Measurements from ENCODE around the gene TYMP.

TYMP gene

DNA sequence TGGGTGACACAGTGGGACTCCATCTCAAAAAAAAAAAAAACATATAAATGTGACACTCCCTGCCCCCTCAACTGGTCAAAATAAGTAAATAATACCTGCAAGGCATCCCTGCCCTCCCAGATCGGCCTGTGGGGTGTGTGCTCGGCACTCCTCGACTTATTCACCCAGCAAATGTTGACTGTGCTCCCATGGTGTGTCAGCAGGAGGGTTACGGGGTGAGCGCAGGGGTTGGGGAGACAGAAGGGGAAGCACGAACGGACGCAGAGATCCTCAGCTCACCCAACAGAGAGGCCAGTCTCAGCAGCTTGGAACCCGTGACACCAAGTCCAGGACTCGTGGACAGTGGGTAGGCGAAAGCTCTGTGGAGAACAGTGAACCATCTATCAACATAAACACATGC, 50.1 kb downstream of the TYMP start:
- Histone ChIP-seq H3K27me3 (ENCODE audit: control insufficient read depth in 5 of 5, insufficient read depth in 4 of 5, low read length in 5 of 5) (peaks cover 25 to 43% (median 34%) of the 10 kb centered on the region in 5 donors), H3K27ac (ENCODE audit: low read depth, low read length) (no peak overlapping the region), H3K4me1 (ENCODE audit: control insufficient read depth in 5 of 5, insufficient read depth in 5 of 5, low read length in 5 of 5) (peaks cover 0 to 20% (median 13%) of the 10 kb centered on the region in 5 donors), H3K9me3 (ENCODE audit: control insufficient read depth in 5 of 5, low read length in 5 of 5) (no peaks in the 10 kb centered on the region), H3K36me3 (ENCODE audit: control insufficient read depth in 5 of 5, insufficient read depth in 5 of 5, low read length in 5 of 5) (no peaks in the 10 kb centered on the region), H3K9ac (ENCODE audit: low read length in 5 of 5) (no peak overlapping the region), H3K4me3 (ENCODE audit: low read depth in 1 of 5, low read length in 5 of 5) (no peak overlapping the region)

DNA sequence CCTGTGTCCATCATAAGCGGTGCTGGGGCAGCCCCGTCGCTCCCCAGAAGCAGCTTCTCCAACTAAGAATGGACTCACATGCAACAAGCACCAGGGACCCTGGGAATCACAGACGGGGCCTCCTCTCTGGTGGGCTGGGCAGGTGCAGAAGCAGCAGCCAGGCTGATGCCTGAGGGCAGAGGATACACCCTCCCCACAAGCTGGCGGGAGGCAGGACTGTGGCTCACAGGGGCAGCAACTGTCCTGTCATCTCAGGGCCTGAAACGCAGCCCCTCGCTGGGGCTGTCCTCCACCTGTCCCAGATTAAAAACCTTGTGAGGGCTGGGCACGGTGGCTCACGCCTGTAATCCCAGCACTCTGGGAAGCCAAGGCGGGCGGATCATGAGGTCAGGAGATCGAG, 51.9 kb downstream of the TYMP start:
- Histone ChIP-seq H3K4me1 (ENCODE audit: control insufficient read depth in 5 of 5, insufficient read depth in 5 of 5, low read length in 5 of 5) (peaks cover 6 to 34% (median 26%) of the 10 kb centered on the region in 5 donors), H3K4me3 (ENCODE audit: low read depth in 1 of 5, low read length in 5 of 5) (no peak overlapping the region), H3K36me3 (ENCODE audit: control insufficient read depth in 5 of 5, insufficient read depth in 5 of 5, low read length in 5 of 5) (no peaks in the 10 kb centered on the region), H3K9ac (ENCODE audit: low read length in 5 of 5) (no peak overlapping the region), H3K9me3 (ENCODE audit: control insufficient read depth in 5 of 5, low read length in 5 of 5) (no peaks in the 10 kb centered on the region), H3K27me3 (ENCODE audit: control insufficient read depth in 5 of 5, insufficient read depth in 4 of 5, low read length in 5 of 5) (peaks cover 17 to 27% (median 23%) of the 10 kb centered on the region in 5 donors), H3K27ac (ENCODE audit: low read depth, low read length) (no peak overlapping the region)

DNA sequence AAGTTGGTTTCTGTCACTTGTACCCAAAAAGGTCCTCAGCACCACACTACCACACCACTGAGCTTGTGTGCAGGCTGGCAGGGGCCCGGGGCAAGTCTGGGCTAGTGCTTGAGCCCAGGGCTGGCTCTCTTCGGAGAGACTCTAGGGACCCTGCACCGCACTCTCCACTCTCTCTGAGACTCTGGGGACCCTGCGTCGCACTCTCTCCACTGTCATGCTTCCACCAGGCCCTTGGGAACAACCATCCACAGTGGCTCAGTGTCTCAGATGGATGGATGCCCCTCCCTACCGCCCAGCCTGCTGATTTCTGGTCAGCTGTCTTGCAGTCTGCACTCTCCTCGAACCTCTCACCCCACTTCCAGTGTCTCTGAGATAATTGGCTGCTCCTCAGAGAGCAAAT, 52.9 kb downstream of the TYMP start:
- Histone ChIP-seq H3K4me1 (ENCODE audit: control insufficient read depth in 5 of 5, insufficient read depth in 5 of 5, low read length in 5 of 5) (peaks cover 9 to 39% (median 32%) of the 10 kb centered on the region in 5 donors), H3K27me3 (ENCODE audit: control insufficient read depth in 5 of 5, insufficient read depth in 4 of 5, low read length in 5 of 5) (peaks cover 6 to 17% (median 13%) of the 10 kb centered on the region in 5 donors), H3K36me3 (ENCODE audit: control insufficient read depth in 5 of 5, insufficient read depth in 5 of 5, low read length in 5 of 5) (no peaks in the 10 kb centered on the region), H3K4me3 (ENCODE audit: low read depth in 1 of 5, low read length in 5 of 5) (no peak overlapping the region), H3K9me3 (ENCODE audit: control insufficient read depth in 5 of 5, low read length in 5 of 5) (no peaks in the 10 kb centered on the region), H3K9ac (ENCODE audit: low read length in 5 of 5) (no peak overlapping the region), H3K27ac (ENCODE audit: low read depth, low read length) (no peak overlapping the region)
